H9 (cell line): Measurements from ENCODE around the gene KLHL1. TPM values are rescaled to one million over a fixed set of nuclear protein-coding genes. Genes with fewer than 3 reads are reported as not detected.

ENCODE experiments used
- DNase-seq: peaks from one replicate; pipeline ENCODE4 v3.0.0-alpha.2; 2017
- H2AFZ ChIP-seq: one replicate; pipeline ENCODE4 v1.6.1; 2013; ENCODE audit warnings: mild to moderate bottlenecking, low read length, control low read depth, moderate library complexity
- H2AK5ac ChIP-seq: 2 replicates; pipeline ENCODE4 v1.6.1; 2013; ENCODE audit warnings: low read length, control low read depth, mixed read lengths; ENCODE audit not compliant: insufficient read length
- H2BK120ac ChIP-seq: one replicate; pipeline ENCODE4 v1.6.1; 2013; ENCODE audit warnings: low read depth, mild to moderate bottlenecking, low read length, control low read depth, inconsistent platforms; ENCODE audit not compliant: poor library complexity, severe bottlenecking
- H2BK12ac ChIP-seq: 2 replicates; pipeline ENCODE4 v1.6.1; 2013; ENCODE audit warnings: low read length, control low read depth, mixed read lengths, low read depth; ENCODE audit not compliant: insufficient read length
- H2BK15ac ChIP-seq: 2 replicates; pipeline ENCODE4 v1.6.1; 2013; ENCODE audit warnings: low read depth, low read length, control low read depth
- H2BK20ac ChIP-seq: one replicate; pipeline ENCODE4 v1.6.1; 2013; ENCODE audit warnings: low read depth, mild to moderate bottlenecking, low read length, control low read depth, inconsistent platforms; ENCODE audit not compliant: poor library complexity, severe bottlenecking
- H2BK5ac ChIP-seq: 2 replicates; pipeline ENCODE4 v1.6.1; 2013; ENCODE audit warnings: low read length, control low read depth, mixed read lengths; ENCODE audit not compliant: insufficient read length
- H3K14ac ChIP-seq: 2 replicates; pipeline ENCODE4 v1.6.1; 2013; ENCODE audit warnings: low read length, control low read depth; ENCODE audit not compliant: insufficient read depth
- H3K18ac ChIP-seq: 2 replicates; pipeline ENCODE4 v1.6.1; 2013; ENCODE audit warnings: low read depth, mild to moderate bottlenecking, mixed read lengths, low read length, control low read depth; ENCODE audit not compliant: insufficient read length
- H3K23ac ChIP-seq: 2 replicates; pipeline ENCODE4 v1.6.1; 2013; ENCODE audit warnings: low read length, control low read depth, mixed read lengths, low read depth; ENCODE audit not compliant: insufficient read length
- H3K23me2 ChIP-seq: 2 replicates; pipeline ENCODE4 v1.6.1; 2013; ENCODE audit warnings: low read depth, mild to moderate bottlenecking, mixed read lengths, low read length, control low read depth; ENCODE audit not compliant: insufficient read length, poor library complexity, severe bottlenecking
- H3K27ac ChIP-seq: 2 replicates; pipeline ENCODE4 v1.5.1; 2013; ENCODE audit warnings: low read length, control low read depth, mixed read lengths, low read depth; ENCODE audit not compliant: insufficient read length
- H3K27me3 ChIP-seq: 2 replicates; pipeline ENCODE4 v1.6.1; 2013; ENCODE audit warnings: low read length, control low read depth, inconsistent platforms; ENCODE audit not compliant: insufficient read depth
- H3K4ac ChIP-seq: 2 replicates; pipeline ENCODE4 v1.6.1; 2013; ENCODE audit warnings: low read depth, mild to moderate bottlenecking, control low read depth, inconsistent platforms, low read length, moderate library complexity
- H3K4me1 ChIP-seq: 2 replicates; pipeline ENCODE4 v1.6.1; 2013; ENCODE audit warnings: low read length, control low read depth, inconsistent platforms; ENCODE audit not compliant: insufficient read depth
- H3K4me2 ChIP-seq: 2 replicates; pipeline ENCODE4 v1.6.1; 2013; ENCODE audit warnings: low read length, control low read depth, mixed read lengths; ENCODE audit not compliant: insufficient read length, insufficient read depth
- H3K56ac ChIP-seq: 2 replicates; pipeline ENCODE4 v1.6.1; 2013; ENCODE audit warnings: low read depth, mild to moderate bottlenecking, mixed read lengths, low read length, control low read depth; ENCODE audit not compliant: insufficient read length
- H3K79me1 ChIP-seq: 2 replicates; pipeline ENCODE4 v1.6.1; 2013; ENCODE audit warnings: low read depth, mild to moderate bottlenecking, moderate library complexity, low read length, control low read depth, inconsistent platforms; ENCODE audit not compliant: insufficient read depth, poor library complexity, severe bottlenecking
- H3K79me2 ChIP-seq: 2 replicates; pipeline ENCODE4 v1.6.1; 2013; ENCODE audit warnings: low read length, control low read depth, inconsistent platforms; ENCODE audit not compliant: insufficient read depth
- H3K9ac ChIP-seq: 2 replicates; pipeline ENCODE4 v1.6.1; 2013; ENCODE audit warnings: low read length, control low read depth, mixed read lengths; ENCODE audit not compliant: insufficient read length; ENCODE audit errors: extremely low read depth
- H3K9me3 ChIP-seq: one replicate; pipeline ENCODE4 v1.6.1; 2013; ENCODE audit warnings: low read depth, low read length, inconsistent platforms; ENCODE audit not compliant: control insufficient read depth
- H3T11ph ChIP-seq: one replicate; pipeline ENCODE4 v1.6.1; 2013; ENCODE audit warnings: mild to moderate bottlenecking, low read length, control low read depth, inconsistent platforms
- H4K20me1 ChIP-seq: one replicate; pipeline ENCODE4 v1.6.1; 2013; ENCODE audit not compliant: control insufficient read depth, insufficient read length, insufficient read depth
- H4K5ac ChIP-seq: 2 replicates; pipeline ENCODE4 v1.6.1; 2013; ENCODE audit warnings: low read depth, mild to moderate bottlenecking, mixed read lengths, low read length, control low read depth; ENCODE audit not compliant: insufficient read length
- H4K8ac ChIP-seq: replicated peaks from 2 replicates; pipeline ENCODE4 v1.6.1; 2013; ENCODE audit warnings: low read length, control low read depth, mixed read lengths, low read depth; ENCODE audit not compliant: insufficient read length
- H4K91ac ChIP-seq: 2 replicates; pipeline ENCODE4 v1.6.1; 2013; ENCODE audit warnings: low read depth, mild to moderate bottlenecking, moderate library complexity, mixed read lengths, low read length, control low read depth; ENCODE audit not compliant: insufficient read length
- H3K27ac Mint-ChIP-seq, 3 experiments: 2 replicates in 2 of 3; 3 replicates in 1 of 3; pipeline ENCODE4 v1.8.0; 2020 to 2021; ENCODE audit warnings: mixed read lengths in 3 of 3, mild to moderate bottlenecking in 1 of 3, moderate library complexity in 1 of 3
- H3K27me3 Mint-ChIP-seq: 2 replicates; pipeline ENCODE4 v1.8.0; 2021; ENCODE audit warnings: low read depth, mild to moderate bottlenecking, moderate library complexity, mixed read lengths
- H3K36me3 Mint-ChIP-seq, 3 experiments: 2 replicates in 2 of 3; 3 replicates in 1 of 3; pipeline ENCODE4 v1.8.0; 2020 to 2021; ENCODE audit warnings: low read depth in 3 of 3, mixed read lengths in 3 of 3; ENCODE audit not compliant: insufficient read depth in 1 of 3
- H3K4me1 Mint-ChIP-seq, 2 experiments: 2 replicates each; pipeline ENCODE4 v1.8.0; 2020; ENCODE audit warnings: mixed read lengths in 2 of 2
- H3K4me3 Mint-ChIP-seq, 2 experiments: 2 replicates in 1 of 2; 3 replicates in 1 of 2; pipeline ENCODE4 v1.8.0; 2020 to 2021; ENCODE audit warnings: mild to moderate bottlenecking in 2 of 2, mixed read lengths in 2 of 2, moderate library complexity in 1 of 2
- H3K9me3 Mint-ChIP-seq, 2 experiments: 2 replicates in 1 of 2; 3 replicates in 1 of 2; pipeline ENCODE4 v1.8.0; 2020; ENCODE audit warnings: mild to moderate bottlenecking in 2 of 2, mixed read lengths in 2 of 2, moderate library complexity in 1 of 2
- CTCF ChIP-seq: fragments of 200-600 bp; sonication (generic); conservative IDR thresholded peaks from 3 replicates; pipeline ENCODE4 v1.8.0; 2021; ENCODE audit warnings: antibody characterized with exemption, mild to moderate bottlenecking
- WGBS: extraction: QIAGEN DNeasy Blood & Tissue Kit; methylation state at CpG from one replicate; pipeline ENCODE4 v1.1.7; 2013; ENCODE audit warnings: missing lambda C conversion rate, low lambda C conversion rate, mixed read lengths; ENCODE audit not compliant: insufficient read length; ENCODE audit errors: extremely low coverage; 5-methylcytosine and 5-hydroxymethylcytosine counted together
- total RNA-seq: library from RNA; stranded (reverse); gene quantifications from 2 replicates; pipeline ENCODE4 v1.2.1, GENCODE V29; 2021

KLHL1 gene
- total RNA-seq, 1 experiment from 2014 or later = not detected

- Histone ChIP-seq H2BK15ac (no peak overlapping the region), H2BK20ac (no peak overlapping the region), H3K23me2 (no peaks in the 10 kb centered on the region), H3K4ac (no peak overlapping the region), H3K14ac (no peak overlapping the region), H3K23ac (no peak overlapping the region), H3K79me2 (no peaks in the 10 kb centered on the region), H2AK5ac (no peak overlapping the region), H2AFZ (no peak overlapping the region), H3K9me3 (no peaks in the 10 kb centered on the region), H2BK12ac (no peak overlapping the region), H2BK5ac (no peak overlapping the region), H2BK120ac (no peak overlapping the region), H4K8ac (no peak overlapping the region), H4K91ac (no peak overlapping the region), H3K79me1 (no peaks in the 10 kb centered on the region), H3K9ac (no peak overlapping the region), H3K27ac (no peak overlapping the region), H4K5ac (no peak overlapping the region), H4K20me1 (no peaks in the 10 kb centered on the region), H3K4me2 (no peak overlapping the region), H3T11ph (no peak overlapping the region), H3K4me1 (no peaks in the 10 kb centered on the region), H3K27me3 (no peaks in the 10 kb centered on the region), H3K18ac (no peak overlapping the region), H3K56ac (no peak overlapping the region)
- Mint-ChIP-seq H3K27ac (no peak overlapping the region), H3K9me3 (peaks cover 10 to 11% of the 10 kb centered on the region in 2 experiments), H3K4me1 (no peaks in the 10 kb centered on the region), H3K36me3 (peaks cover 4 to 11% (median 5%) of the 10 kb centered on the region in 3 experiments), H3K4me3 (no peak overlapping the region), H3K27me3 (no peaks in the 10 kb centered on the region; the same call in 1 of the 2 replicates)
- TF ChIP-seq CTCF = no peak
- DNase-seq = no peak
- no CpG with 5 or more reads among the region's 4 CpGs for WGBS
These were observed 331.3 kb downstream of the KLHL1 start for GRCh38 chr13:69776937-69777336.
